GM19372 (cell line): ENCODE results near the gene ONECUT1.

Experiments used
- ATAC-seq: cut with Tn5 transposase; IDR thresholded peaks from one replicate; pipeline ENCODE4 v1.9.1; 2021; ENCODE audit warnings: mild to moderate bottlenecking, low read depth, moderate library complexity; ENCODE audit not compliant: unreplicated experiment

Gene ONECUT1

DNA sequence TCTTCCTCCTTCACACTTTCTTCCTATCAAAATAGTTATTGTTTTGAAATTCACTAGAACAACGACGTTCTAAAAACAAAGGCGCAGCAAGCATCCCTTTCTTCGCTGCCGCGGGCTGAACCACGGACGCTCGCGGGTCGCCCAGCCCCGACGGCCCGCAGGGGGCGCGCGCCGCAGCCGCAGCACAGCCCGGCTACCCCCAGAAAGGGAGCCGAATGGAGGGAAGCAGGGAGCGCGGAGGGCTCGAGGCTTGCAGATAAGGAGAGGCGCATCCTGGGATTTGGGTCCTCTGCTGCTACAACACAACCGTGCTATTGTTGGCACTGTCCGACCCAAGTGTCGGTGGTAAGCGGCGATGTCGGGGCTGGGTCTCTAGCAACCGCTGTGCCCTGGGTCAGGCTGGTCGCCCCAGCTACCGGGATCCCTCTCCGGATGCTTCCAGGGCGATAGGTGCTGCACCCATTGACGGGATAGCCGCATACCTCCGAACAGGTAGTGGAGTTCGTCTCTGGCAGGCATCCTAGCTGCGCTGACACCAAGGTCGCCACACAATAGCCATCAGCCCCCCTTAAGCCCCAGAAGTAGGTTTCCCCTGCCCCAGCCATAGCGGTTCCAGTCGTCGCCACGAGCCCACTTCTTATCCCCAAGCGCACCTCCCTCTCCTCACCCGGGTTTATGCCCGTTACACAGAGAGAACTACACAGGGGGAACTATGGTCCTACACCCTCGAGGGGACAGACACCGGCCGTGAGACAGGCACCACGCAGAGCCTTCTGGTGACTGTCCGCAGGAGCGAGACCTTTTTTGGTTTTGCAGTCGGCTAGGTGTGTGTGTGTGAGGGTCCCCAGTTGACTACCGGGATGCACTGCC lies 6.0 kb downstream of the ONECUT1 start:
- no peak for ATAC-seq

DNA sequence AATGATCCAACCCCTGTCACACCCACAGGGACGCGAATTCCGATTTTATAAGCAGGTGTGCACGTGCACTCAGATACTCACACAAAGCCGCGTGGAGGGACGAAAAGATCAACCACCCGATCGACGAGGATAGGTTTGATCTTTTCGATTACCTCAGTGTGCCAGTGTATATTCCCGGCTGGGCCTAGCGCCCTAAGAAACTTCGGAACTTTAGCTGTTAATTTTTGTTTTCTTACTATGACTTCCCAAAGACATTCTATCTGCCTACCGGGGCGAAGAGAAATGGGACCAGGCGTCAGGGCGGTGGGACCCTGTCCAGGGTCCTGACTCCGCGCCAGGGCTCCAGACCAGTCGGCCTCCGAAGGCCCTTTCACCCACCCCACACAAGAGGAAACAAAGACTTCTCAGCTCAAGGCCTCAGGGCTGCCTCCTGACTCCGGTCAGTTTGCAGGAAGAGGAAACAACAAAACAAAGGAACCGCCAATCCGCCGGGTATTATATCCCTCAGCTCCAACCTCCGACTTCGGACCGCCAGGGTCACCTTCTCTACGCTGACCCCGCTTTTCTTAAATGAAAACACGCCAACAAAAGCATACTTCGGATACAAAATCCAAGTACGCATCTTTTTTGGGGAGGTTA lies 6.8 kb downstream of the ONECUT1 start:
- no peak for ATAC-seq

DNA sequence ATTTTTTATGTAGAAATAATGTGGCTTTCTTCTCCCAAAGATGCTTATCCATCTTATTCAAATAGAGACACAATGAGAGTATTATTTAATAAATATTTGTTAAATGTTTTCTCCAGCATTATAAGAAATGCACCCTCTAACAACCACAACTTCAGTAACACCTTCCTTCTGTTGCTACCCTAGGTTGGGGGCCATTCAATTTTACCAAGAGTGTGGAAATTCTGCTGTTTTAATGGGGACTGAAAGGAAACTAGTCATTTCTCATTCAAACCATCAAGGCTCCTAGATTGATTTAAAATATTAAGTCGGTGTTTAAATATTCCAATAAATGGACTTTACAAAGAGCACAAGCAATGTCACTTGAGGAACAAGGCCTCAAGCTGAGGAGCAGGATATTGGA lies 7.6 kb downstream of the ONECUT1 start:
- ATAC-seq: no peak

DNA sequence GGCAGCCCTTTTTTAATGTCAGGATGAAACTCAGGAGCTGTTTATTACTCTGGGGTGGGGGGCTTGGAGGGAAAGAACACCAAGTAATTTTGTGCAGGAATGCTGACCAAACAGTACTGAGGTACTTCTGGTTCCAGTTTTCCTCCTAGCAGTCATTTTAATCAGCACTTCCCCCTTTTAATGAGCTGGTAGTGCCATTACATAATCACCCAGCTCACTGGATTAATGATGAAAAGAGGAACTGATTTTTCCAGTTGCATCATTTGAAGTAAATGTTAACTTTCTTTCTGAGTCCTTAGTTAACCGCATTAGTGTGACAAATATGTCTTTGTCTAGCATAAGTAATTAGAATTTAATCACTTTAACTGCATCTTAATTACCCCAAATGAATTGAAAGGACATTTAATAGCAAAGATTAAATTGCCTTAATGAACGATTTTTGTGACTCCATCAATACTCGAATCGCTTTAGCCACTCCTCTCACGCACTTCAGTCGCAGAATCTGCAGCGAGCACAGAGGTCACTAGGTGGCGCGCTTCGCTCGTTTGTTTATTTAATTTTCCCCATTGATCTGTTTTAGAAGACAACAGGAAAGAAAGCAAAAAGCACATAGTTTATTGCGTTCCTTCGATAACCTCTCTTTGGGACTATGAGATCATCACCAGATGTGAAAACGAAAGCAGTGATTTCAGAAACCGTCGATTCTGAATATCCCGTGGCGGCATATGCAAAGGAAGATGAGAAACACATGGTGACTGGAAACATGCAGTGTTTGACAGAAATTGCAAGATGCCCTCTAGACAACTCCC lies 9.8 kb downstream of the ONECUT1 start:
- peak; percentile 62 for ATAC-seq

GRCh38 chr15:52778457-52778856 lies 11.7 kb downstream of the ONECUT1 start:
- no peak for ATAC-seq

GRCh38 chr15:52772766-52773165 lies 17.4 kb downstream of the ONECUT1 start:
- ATAC-seq: no peak

GRCh38 chr15:52765785-52766184 lies 24.4 kb downstream of the ONECUT1 start:
- no peak for ATAC-seq

DNA sequence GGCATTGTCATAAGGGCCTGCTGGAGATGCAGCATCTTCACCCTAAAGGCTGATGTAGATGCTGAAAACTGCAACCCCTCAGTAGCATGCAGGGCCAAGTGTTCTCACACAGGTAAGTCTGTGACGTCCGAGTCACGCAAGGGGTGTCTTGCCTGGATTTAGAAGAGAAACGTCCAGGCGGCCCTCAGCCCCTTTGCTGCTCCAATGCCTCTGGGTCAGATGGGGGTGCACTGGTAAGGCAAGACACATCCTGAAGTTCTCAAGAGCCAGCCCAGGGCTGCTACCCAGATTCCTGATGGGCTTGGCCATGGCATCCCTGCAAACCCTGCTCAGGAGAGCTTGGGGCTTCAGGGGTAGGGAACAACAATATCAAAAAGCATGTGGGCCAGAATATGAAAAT lies 25.4 kb downstream of the ONECUT1 start:
- ATAC-seq: no peak

DNA sequence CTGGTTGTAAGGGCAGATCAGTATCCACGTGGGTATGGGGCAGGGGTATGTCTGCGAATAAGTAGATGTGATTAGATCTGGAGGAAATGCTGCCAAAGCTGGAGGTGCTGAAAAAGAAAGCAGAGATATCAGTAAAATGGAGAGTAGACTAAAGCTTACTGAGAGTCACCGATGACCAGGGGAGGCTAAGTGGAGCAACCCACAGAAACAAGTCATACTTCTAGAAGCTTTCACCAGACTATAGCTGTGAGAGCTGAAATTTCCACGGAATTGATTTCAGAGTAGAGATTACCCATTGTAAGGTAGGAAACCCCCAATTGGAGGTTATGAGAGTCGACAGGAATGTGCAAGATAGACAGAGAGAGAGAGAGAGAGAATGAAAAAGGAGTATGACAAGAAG lies 27.5 kb downstream of the ONECUT1 start:
- no peak for ATAC-seq

DNA sequence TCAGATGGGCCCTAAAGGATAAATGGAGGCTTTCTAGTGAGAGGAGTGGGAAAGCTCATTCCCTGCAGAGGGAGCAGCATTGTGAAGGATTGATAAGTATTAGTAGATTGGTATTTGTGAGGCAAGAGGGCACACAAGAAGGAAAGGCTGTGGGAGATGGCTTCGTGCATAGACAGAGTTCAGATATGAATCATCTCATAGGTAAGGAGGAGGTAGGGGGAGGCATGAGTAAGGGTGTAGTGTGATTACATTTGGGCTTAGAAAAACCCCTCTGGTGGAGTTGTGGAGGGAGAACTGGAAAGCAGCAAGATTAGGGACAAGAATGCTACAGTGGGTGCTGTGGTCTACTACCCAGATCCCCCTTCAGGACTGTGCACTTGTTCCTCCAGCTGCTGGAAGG lies 29.6 kb downstream of the ONECUT1 start:
- ATAC-seq: no peak

GRCh38 chr15:52759969-52760368 lies 30.2 kb downstream of the ONECUT1 start:
- ATAC-seq: no peak

DNA sequence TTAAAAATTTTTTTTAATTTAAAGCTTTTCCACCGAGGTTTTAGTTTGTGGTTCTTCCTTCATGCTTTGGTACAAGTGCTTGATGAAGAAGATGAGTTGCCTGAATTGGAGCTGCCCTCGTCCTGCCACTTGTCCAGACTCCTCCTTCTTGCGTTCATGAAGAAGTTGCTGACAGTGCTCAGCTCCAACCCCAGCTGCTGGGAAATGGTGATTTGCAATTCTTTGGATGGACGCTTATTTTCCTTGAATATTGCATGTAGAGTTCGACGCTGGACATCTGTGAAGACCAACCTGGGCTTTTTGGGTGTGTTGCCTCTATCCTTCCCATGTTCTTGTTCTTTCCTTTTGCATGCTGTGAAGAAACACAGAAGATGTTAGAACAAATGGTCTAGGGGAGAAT lies 32.6 kb downstream of the ONECUT1 start:
- no peak for ATAC-seq

DNA sequence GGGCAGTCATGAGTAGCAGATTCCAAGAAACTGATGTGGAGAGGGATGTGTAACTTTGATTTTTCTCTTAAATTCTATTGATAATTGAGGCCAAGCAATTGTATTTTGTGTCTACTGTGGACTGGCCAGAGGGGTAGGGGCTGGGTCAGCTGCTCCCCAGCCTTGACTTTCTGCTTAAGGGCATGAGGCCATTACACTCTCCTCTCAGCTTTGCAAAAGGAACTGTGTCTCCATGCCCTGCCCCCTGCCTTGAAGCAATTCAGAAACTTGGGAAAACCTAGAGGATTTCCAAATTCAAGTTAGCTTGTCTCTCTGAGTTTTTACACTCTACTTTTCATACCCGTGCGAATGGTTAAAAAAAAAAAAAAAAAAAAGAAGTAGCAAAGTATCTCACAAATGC lies 38.6 kb downstream of the ONECUT1 start:
- ATAC-seq: no peak

DNA sequence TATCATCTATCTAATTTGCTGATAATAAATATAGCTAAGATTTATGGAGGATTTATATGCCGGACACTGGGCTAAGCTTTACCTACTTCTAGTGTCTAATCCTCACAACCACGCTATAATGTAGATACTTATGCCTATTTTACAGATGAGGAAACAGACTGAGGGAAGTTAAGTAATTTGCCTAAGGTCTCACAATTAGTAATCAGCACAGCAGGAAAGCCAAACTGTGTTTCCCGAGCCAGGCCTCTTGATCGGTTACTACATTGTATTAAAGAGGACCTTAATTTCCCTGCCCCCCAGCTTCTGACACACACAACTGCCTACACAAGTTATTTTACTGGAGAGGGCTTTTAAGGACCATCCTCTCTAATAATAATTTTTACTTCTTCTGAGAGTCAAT lies 40.9 kb downstream of the ONECUT1 start:
- no peak for ATAC-seq

DNA sequence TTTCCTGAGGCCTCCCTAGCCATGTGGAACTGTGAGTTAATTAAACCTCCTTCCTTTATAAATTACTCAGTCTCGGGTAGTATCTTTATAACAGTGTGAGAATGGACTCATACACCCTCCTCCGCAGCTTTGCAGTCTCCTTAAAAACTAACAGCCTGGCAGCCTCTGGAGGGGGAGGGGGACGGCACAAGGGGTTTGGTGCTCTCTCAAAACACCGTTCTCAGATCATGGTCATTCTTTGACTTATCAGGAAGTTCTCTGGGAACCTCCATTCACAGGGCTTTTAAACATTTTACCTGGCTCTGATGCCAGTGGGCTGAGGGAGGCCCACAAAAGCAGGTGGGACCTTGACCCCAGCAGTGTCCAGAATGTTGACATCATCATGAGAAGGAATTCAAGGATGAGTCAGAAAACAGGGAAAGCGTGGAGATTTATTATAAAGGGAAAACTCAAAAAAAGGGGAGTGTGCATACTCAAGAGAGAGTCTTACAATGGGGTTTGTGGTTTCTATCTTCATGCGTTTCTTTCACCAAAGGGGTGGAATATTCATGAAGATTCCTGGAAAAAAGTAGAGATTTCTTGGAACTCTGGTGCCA lies 43.9 kb downstream of the ONECUT1 start:
- ATAC-seq: no peak

DNA sequence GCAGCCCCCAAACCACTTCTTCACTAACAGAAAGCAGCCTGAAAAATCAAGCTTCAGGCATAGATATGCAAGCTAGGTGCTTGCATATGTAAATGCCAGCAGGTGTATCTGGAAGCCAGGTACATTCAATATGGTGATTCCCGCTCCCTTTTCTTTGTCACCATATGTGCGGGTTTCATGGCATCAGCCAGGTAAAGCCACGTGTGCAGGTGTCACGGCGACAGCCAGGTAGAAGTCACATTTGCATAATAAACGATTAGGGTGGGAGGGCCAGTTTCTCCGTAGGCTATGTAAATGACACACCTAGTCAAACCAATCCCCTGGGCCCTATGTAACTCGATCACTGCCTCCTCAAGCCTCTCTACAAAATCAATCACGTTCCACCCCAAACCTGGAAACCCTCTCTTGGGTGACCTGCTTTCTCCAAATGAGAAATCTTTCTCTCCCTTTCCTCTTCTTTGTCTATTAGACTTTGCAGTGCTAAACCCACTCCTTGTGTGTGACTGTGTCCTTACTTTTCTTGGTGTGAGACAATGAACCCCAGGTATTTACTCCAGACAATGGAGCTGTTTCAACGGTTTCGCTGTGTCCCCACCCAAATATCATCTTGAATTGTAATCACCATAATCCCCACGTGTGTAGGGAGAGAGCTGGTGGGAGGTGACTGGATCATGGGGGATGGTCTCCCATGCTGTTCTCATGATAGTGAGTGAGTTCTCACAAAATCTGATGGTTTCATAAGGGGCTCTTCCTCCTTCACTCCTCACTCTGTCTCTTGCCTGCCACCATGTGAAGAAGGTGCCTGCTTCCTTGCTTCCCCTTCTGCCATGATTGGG lies 44.6 kb downstream of the ONECUT1 start:
- ATAC-seq: no peak

DNA sequence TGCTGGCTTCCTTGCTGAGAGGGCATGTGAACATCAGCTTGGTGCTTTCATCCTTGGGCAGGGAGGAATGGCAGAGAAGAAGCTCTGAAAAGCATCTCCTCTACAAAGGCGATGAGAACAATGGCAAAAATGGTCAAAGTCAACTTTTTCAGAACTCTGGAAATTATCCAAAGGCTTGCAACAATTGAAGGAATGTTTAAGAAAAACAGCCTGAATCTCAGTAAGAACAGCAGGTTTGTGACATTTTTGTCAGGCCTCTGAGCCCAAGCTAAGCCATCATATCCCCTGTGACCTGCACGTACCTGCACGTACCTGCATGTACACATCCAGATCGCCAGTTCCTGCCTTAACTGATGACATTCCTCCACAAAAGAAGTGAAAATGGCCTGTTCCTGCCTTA lies 51.8 kb downstream of the ONECUT1 start:
- no peak for ATAC-seq

DNA sequence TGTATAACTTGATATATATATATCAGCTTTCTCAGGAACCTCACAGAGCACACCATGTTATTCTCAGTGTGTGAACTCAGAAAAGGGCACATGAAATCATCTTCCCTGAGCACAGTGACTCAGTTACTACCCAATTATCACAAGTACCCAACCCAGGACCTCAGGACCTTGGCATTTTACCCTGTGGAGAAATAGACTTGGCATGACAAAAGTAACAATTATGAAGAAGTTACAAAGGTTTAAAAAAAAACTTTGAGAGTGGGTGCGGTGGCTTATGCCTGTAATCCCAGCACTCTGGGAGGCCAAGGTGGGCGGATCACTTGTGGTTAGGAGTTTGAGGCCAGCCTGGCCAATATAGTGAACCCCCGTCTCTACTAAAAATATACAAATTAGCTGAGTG lies 52.4 kb downstream of the ONECUT1 start:
- no peak for ATAC-seq

- no peak for ATAC-seq
These were observed 54.7 kb downstream of the ONECUT1 start for GRCh38 chr15:52735231-52736089.
